GM19397 (cell line): ENCODE data around the gene FXN.
"Not testable (repeated sequence)": the region's sequence is repeated elsewhere in the genome, so short reads cannot be mapped to it uniquely, and the experiment has no call there.

Experiments used
- ATAC-seq: cut with Tn5 transposase; IDR thresholded peaks from one replicate; pipeline ENCODE4 v1.9.1; 2021; ENCODE audit warnings: mild to moderate bottlenecking, moderate library complexity; ENCODE audit not compliant: unreplicated experiment

The FXN gene

DNA sequence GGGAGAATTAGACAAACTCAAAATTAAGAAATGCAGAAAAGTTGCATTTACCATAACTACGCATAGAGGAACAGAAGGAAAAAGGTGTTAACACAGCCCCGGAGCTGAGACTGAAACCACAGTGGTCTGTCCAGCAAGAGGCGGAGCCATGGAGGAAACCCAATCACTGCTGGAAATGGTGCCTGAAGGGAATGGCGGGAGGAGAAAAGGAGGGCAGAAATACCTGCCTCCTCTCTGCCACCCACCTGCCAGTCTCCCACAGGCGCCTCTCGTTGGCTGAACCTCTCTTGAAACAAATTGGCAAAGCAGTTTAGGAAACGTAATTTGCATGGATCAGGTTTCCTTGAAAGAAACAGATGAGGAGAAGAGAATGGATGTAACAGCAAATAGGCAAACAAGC, 11.9 kb upstream of the FXN start:
- ATAC-seq = no peak

DNA sequence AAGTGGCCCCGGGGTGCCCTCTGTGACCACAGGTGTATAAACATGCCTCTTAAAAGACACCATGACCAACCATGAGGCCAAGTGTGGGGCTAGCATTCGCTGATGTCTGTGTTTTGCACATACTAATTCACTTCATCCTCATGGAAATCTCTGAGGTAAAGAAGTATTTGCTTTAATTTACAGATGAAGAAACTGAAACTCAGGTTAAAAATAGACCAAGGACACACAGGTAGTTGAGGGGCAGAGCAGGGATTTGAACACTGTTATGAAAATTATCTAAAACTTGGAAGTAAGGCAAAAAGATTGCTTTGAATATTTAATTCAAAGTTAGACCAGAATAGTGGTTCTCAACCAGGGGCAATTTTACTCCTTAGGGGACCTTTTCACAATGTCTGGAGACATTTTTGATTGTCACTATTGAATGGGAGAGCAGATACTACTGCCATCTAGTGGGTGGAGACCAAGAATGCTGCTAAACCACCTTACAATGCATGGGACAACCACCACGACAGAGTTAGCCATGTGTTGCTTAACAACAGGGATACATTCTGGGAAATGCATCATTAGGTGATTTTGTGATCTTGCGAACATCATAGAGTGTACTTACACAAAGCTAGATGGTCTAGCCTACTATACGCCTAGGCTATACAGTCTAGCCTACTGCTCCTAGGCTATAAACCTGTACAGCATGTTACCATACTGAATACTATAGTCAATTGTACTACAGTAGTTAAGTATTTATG, 8.0 kb upstream of the FXN start:
- peak; percentile 73 for ATAC-seq

DNA sequence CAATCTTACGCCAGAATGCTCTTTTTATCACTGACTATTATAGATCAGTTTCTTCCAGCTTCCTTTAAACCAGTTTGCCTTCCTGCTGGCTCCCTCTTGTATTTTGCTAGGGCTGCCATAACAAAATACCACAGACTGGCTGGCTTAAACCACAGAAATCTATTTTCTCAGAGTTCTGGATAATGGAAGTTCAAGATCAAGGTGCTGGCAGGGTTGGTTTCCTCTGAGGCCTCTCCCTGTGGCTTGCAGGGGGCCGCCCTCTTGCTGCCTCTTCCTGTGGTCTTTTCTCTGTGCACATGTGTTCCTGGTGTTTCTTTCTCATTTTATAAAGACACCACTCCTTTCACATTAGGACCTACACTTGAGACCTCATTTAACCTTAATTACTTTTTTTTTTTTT, 6.8 kb upstream of the FXN start:
- no peak for ATAC-seq

DNA sequence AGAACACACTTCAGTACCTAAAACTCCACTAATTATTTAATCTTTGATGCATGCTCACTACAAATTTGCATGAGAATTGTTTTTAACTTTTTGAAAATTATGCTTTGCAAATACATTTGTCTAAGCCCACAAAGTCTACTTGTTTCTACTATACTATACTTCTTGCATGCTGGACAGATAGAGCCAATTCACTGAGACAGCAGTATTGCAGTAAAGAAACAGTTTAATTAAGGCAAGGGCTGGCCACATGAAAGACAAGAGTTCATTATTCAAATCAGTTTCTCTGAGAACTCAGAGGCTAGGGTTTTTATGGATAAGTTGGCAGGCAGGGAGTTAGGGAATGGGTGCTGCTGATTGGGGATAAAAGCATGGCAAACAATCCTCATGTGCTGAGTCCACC, 6.0 kb upstream of the FXN start:
- ATAC-seq = no peak

DNA sequence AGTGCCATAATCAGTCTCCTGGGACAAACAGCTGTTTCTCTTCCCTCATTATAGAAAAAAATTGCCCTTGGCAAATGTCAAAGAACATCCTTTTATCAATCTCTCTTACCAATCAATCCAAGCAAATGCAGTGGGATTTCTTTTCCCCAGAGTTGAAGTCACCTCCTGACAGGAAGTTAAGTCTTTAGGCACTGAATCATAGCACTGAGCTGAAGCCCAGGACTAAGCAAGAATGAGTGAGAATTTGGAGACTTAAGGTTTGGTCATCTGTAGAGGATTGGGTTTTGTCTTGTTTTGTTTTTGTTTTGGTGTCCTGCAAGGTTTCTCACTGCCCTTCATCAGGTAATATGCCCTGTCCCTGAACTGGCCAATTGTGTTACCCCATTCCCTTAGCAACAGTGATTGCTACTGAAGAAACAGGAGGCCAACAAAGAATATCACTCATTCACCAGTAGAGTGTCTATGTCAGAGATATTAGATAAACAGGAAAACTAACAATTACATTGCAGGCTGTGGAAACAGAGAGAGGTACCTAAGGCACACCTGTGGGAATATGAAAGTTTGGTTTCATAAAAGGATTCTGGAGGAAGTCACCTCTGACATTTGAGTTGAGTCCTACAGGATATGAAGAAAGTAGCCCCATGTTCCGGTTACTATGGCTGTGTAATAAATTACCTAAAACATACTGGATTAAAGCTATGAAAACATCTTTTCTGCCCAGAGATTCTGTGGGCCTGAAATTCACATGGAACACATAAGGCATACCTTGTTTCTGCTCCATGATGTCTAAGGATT, 4.5 kb upstream of the FXN start:
- ATAC-seq = no peak

DNA sequence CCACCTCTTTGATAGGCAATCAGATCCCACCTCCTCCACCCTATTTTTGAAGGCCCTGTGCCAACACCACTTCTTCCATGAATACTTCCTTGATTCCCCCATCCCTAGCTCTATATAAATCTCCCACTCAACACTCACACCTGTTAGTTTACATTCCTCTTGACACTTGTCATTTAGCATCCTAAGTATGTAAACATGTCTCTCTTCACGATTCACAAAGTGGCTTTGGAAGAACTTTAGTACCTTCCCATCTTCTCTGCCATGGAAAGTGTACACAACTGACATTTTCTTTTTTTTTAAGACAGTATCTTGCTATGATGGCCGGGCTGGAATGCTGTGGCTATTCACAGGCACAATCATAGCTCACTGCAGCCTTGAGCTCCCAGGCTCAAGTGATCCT, 1.5 kb upstream of the FXN start:
- ATAC-seq = no peak

DNA sequence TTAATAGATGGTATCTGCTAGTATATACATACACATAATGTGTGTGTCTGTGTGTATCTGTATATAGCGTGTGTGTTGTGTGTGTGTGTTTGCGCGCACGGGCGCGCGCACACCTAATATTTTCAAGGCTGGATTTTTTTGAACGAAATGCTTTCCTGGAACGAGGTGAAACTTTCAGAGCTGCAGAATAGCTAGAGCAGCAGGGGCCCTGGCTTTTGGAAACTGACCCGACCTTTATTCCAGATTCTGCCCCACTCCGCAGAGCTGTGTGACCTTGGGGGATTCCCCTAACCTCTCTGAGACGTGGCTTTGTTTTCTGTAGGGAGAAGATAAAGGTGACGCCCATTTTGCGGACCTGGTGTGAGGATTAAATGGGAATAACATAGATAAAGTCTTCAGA, 757 bp downstream of the FXN start:
- ATAC-seq = no peak

DNA sequence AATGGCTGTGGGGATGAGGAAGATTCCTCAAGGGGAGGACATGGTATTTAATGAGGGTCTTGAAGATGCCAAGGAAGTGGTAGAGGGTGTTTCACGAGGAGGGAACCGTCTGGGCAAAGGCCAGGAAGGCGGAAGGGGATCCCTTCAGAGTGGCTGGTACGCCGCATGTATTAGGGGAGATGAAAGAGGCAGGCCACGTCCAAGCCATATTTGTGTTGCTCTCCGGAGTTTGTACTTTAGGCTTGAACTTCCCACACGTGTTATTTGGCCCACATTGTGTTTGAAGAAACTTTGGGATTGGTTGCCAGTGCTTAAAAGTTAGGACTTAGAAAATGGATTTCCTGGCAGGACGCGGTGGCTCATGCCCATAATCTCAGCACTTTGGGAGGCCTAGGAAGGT, 1.2 kb downstream of the FXN start:
- ATAC-seq = no peak

DNA sequence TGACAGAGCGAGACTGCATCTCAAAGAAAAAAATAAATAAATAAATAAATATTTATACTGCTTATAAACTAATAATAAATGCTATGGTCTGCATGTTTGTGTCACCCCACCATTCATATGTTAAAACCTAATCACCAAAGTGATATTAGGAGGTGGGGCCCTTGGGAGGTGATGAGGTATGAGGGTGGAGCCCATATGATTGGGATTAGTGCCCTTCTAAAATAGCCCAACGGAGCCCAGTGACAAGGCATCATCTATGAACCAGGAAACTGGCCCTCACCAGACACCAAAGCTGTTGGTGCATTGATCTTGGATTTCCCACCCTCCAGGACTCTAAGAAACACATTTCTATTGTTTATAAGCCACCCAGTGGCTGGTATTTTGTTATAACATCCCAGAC, 5.1 kb downstream of the FXN start:
- ATAC-seq = no peak

DNA sequence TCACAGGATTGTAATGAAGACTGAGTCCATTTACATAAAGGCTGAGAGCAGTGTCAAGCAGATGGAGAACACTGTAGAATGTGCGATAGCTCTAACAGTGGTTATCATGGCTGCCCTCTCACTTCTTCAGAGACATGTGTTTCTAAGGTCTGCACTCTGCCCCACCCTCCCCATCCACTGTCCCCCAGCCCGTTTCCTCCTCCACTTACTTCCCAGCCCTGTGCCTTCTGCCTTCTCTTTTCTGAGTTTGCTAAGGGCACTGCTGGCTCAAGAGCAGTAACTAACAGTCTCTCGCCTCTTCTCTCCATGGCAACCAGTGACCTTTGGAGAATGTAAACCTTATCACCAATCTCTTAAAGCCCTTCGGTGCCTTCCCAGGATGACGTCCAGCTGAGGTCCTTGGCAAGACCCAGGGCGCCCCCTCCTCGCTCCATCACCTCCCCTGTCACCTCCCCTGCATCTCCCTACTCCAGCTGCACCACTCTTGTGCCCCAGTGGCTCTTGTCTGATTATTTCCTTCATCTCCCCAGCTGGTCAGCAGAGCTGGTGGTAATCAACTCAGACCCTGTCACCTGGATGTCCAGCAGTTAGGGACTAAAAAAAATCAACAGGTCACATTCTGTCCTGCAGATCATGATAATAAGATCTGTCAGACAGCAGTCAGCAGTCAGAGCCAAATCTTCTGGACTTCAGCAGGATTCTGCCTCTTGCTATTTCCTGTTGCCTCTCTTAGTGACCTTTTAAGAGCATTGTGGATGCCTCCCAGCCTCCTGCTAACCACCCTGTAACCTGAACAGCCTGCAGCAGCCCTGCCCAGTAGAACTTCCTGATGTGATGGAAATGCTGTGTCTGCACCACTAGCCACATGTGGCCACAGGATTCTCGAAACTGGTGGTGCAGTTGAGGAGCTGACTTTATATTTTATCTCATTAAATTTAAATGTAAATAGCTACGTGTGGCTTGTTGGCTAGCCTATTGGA, 9.0 kb downstream of the FXN start:
- ATAC-seq = no peak

DNA sequence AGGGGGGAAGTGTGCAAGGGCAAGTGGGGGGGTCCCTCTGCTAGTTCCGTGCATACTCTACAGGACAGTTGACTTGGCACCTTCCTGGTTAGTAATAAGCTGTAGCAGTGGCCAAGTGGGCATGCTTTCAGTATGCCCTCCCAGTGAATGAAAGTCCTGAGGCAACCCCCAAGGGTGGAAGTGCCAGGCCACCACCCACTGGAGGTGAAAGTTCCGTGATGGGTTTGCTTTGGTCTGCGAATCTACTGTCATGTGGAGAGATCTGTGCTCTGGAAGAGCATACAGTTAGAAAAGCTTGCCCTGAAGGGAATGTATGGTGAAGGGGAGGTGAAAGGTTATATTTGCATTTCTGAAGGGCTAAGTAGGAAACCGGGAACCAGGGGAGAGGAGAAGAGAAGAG, 10.3 kb downstream of the FXN start:
- ATAC-seq = no peak

DNA sequence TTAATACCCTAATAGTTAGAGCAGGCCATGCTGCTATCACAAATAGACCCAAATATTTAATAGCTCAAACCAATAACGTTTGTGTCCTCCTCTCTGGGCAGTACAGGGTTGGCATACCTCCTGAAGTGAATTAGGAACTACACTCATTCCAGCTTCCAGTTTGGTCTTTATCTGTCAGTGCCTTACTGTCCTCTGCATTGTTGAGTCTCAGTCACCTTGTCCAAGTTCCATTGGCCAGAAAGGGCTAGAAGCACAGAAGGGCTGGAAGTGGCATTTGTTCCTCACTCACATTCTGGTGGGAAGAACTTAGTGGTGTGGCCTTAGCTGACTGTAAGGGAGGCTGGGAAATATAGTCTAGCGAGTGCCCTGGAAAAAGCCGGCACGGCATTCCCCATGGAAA, 11.2 kb downstream of the FXN start:
- no peak for ATAC-seq

DNA sequence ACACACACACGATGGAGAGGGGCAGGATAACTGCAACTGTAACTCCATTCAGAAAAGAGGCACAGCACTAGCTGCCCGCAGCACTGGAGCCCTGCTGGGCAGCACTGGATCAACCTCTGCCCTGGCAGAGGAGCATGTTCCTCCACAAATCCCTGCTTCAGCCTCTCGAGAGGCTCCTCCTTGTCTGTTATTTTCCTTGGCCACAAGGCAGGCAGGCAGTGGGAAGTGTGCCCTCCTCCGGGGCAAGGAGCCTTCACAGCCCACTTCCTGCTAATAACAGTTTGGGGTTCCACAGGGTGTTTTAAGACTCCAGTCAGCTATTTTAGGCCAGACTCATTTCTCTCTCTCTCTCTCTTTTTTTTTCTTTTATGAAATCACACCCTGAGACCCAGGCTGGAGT, 11.8 kb downstream of the FXN start:
- no peak for ATAC-seq

DNA sequence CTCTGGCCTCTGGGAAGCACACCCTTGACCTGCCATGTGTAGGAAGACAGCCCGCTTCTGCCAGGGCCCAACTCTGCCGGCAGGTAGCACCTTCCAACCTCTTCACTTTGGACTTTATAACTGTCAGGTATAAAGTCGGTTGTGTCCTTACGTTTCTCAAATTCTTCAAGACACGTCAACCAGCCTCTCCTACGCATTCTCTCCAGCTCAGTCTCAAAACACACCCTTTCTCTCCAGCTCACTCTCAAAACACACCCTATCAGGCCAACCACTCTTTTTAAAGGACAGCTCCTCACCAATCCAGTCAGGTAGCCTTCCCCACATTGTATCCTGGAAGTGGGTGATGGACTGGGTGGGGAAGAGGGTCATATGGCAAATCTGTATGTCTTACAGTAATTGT, 13.5 kb downstream of the FXN start:
- ATAC-seq = no peak

DNA sequence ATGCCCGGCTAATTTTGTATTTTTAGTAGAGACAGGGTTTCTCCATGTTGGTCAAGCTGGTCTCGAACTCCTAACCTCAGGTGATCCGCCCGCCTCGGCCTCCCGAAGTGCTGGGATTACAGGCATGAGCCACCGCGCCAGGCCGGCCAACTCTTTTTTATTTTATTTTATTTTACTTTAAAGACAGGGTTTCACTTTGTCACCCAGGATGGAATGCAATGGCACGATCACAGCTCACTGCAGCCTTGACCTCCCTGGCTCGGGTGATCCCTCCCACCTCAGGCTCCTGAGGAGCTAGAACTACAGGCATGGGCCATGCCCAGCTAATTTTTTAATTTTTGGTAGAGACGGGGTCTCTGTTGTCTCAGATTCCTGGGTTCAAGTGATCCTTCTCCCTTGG, 15.4 kb downstream of the FXN start:
- ATAC-seq = not testable (repeated sequence)

DNA sequence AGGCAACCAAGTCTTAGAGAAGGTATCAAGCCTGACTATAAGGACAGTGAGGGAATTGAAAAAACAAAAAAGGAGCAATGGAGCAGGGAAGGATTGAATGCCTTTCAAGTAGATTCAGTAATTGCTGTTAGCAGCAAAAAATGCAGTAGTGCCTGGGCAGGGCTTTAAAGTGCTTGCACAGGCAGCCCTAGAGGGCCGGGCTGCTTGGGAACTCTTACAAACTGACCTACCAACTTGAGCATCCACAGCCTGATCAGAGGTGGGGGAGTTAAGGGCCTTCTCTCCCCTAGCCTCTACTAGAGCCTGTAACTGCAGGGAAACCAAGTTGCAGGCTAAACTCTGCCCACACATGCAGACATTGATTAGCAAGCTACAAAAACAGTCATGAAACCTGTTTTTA, 19.4 kb downstream of the FXN start:
- ATAC-seq = no peak

DNA sequence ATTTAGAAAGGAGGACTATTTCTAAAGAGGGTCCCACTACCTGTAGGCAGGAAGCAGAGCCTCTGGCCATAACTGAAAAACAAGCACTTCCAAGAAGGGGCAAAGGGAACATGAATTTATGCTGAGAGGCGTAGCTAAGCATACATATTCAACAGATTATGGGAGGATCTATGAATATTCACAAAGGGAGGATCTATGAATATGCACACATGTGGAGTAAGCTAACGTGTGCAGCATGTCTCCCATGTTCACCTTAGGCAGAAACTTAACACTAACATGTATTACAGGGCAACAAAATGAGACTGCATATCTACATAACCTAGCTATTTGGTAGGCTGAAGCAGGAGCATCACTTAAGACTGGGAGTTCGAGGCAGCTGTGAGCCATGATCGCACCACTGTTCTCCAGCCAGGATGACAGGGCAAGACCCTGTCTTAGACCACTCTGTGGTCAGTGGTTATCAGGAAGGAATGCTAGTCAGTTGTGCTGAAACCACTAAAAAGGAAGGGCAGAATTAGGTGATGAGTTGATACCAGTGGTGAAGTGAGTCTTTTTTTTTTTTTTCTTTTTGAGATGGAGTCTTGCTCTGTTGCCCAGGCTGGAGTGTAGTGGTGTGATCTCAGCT, 20.8 kb downstream of the FXN start:
- no peak for ATAC-seq

DNA sequence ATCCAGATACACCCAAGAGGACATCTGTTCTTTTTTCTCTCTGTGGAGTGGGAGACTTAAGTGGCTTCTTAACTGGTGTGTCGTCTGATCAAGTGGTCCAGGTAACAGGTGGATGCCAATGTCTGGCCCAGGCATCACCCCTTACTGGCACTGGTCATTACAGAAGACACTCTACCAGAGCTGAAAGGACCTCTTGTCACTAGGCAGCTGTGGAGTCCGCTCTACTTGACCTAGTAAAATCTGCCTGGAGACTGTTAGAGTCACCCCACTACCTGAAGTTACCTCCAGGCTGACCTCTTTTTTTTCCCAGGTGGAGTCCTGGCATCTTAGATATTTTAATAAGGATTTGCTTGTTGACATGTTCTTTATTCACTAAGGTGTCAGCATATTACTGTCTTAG, 22.5 kb downstream of the FXN start:
- ATAC-seq = no peak

DNA sequence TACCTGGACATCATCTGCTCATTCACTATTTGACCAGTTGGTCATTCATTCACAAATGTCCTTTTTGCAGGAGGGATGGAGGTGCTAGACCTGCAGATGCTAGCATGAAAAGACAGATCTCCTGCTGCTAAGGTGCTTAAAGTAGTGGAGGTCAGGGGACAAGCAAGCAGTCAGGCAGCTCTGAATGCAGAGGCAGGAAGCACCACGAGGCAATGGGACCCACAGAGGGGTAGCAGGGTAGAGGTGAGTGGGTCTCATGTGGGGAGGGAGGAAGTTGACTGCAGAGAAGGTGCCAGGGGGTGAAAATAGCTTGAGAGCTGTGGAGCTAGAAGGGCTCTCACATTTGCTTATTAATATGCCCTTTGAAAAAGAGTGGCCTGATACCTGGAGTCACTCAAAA, 25.2 kb downstream of the FXN start:
- no peak for ATAC-seq

DNA sequence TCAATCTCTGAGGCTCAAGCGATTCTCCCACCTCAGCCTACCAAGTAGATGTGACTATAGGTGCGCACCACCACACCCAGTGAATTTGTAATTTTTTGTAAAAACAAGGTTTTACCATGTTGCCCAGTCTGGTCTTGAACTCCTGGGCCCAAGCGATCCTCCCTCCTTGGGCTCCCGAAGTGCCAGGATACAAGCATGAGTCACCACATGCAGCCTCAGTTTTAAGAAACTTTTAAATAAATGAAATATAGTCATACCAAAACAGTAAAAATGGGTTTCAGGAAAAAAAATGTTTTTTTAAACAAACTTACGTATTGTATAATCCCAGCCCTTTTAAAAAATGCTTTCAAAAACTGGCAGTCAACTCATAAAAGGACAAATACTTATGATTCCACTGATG, 26.6 kb downstream of the FXN start:
- no peak for ATAC-seq

DNA sequence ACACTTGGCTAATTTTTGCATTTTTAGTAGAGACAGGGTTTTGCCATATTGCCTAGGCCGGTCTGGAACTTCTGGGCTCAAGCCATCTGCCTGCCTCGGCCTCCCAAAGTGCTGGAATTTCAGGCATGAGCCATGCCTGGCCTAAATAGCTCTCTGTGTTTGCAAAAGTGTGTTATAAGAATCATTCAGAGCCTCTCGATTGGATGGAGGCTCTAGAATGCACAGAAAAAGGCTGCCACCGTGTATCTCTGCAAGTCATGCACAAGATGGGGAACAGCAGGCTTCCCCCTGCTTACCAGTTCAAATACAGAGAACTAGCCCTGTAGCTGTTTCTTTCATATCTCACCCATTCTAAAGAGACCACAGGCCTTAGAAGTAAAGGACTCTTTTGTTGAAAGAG, 28.3 kb downstream of the FXN start:
- ATAC-seq = no peak
